ENCODE data around the gene GABRB3.

DNA sequence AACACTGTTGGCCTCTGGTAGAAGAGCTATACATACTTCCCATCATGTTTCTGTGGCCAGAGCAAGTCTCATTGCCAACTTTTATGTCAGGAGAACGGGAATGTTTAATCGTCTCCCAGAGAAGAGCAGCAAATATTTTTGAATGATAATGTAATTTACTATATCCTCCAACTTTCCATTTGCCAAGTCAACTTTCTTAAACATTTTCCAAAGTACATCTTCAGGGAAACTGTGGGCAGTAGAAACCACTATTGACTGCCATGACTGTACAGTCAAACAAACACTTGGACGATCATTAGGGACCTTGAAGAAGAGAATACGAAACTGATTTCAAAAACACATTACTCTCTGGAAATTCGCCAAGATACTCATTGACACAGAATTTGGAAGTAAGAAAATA, 201.5 kb downstream of the GABRB3 start:
- TF ChIP-seq, protein P1, sequence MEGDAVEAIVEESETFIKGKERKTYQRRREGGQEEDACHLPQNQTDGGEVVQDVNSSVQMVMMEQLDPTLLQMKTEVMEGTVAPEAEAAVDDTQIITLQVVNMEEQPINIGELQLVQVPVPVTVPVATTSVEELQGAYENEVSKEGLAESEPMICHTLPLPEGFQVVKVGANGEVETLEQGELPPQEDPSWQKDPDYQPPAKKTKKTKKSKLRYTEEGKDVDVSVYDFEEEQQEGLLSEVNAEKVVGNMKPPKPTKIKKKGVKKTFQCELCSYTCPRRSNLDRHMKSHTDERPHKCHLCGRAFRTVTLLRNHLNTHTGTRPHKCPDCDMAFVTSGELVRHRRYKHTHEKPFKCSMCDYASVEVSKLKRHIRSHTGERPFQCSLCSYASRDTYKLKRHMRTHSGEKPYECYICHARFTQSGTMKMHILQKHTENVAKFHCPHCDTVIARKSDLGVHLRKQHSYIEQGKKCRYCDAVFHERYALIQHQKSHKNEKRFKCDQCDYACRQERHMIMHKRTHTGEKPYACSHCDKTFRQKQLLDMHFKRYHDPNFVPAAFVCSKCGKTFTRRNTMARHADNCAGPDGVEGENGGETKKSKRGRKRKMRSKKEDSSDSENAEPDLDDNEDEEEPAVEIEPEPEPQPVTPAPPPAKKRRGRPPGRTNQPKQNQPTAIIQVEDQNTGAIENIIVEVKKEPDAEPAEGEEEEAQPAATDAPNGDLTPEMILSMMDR (IDR thresholded peaks at IDR 0.05; ENCODE audit: control extremely low read depth in 1 of 3, insufficient read depth in 1 of 3, low read depth in 1 of 3, low read length in 3 of 3) = no peak
- no peak for TF ChIP-seq TCF12 (IDR thresholded peaks at IDR 0.05; ENCODE audit: low read depth, low read length)
- TF ChIP-seq CBX5 (IDR thresholded peaks at IDR 0.05; ENCODE audit: low read depth, low read length) = no peak
- TF ChIP-seq RNF2 (IDR thresholded peaks at IDR 0.05; ENCODE audit: borderline replicate concordance, low read depth, low read length, missing control alignments, poor library complexity, severe bottlenecking) = no peak
- no peak for TF ChIP-seq TAF1 (IDR thresholded peaks at IDR 0.05; ENCODE audit: low read depth, low read length)
- no peak for TF ChIP-seq EGR1 (IDR thresholded peaks at IDR 0.05; ENCODE audit: borderline replicate concordance, low read depth, low read length)
- TF ChIP-seq EZH2 (IDR thresholded peaks at IDR 0.05; ENCODE audit: low read depth, low read length, severe bottlenecking) = no peak
- no peak for TF ChIP-seq POLR2A (IDR thresholded peaks at IDR 0.05; ENCODE audit: control extremely low read depth in 1 of 2, low read depth in 2 of 2, low read length in 2 of 2)

Measured in H1 (cell line).